ENCODE measurements around the gene ZBTB20. TPM values are rescaled to one million over a fixed set of nuclear protein-coding genes. Genes with fewer than 3 reads are reported as not detected.

Gene ZBTB20
- total and polyA plus RNA-seq, 5 experiments from 2014 or later: 16.5 to 50.8 (median 22.0) TPM

GRCh38 chr3:114408736-114409670 lies 738.1 kb downstream of the ZBTB20 start:
- DNase-seq: no peak
- Mint-ChIP-seq H3K4me3 (no peak overlapping the region), H3K27ac (no peak overlapping the region), H3K27me3 (no peaks in the 10 kb centered on the region), H3K4me1 (peaks cover 2 to 15% (median 12%) of the 10 kb centered on the region in 4 donors), H3K9me3 (no peaks in the 10 kb centered on the region), H3K36me3 (no peaks in the 10 kb centered on the region)
- POLR2A ChIA-PET: interaction anchor here (0.7 kb wide), 1 partner anchor 84 kb away, joined by 4 read pairs; no protein-coding TSS in a partner anchor
- ATAC-seq: no peak

GRCh38 chr3:114406922-114407321 lies 740.2 kb downstream of the ZBTB20 start:
- ATAC-seq (no peak), DNase-seq (no peak)
- H3K27ac Mint-ChIP-seq: no peak overlapping the region
- no peaks in the 10 kb centered on the region for H3K9me3 Mint-ChIP-seq
- no peaks in the 10 kb centered on the region for H3K36me3 Mint-ChIP-seq
- no peak overlapping the region for H3K4me3 Mint-ChIP-seq
- POLR2A ChIA-PET: no interaction called here
- H3K27me3 Mint-ChIP-seq: no peaks in the 10 kb centered on the region
- H3K4me1 Mint-ChIP-seq: peaks cover 2 to 13% (median 5%) of the 10 kb centered on the region in 4 donors

GRCh38 chr3:114406286-114406685 lies 740.8 kb downstream of the ZBTB20 start:
- H3K4me3 Mint-ChIP-seq: no peak overlapping the region
- ATAC-seq: no peak
- H3K27ac Mint-ChIP-seq: no peak overlapping the region
- H3K9me3 Mint-ChIP-seq: no peaks in the 10 kb centered on the region
- no peaks in the 10 kb centered on the region for H3K27me3 Mint-ChIP-seq
- no peaks in the 10 kb centered on the region for H3K36me3 Mint-ChIP-seq
- H3K4me1 Mint-ChIP-seq: peaks cover 2 to 11% (median 5%) of the 10 kb centered on the region in 4 donors
- no peak for DNase-seq
- POLR2A ChIA-PET: no interaction called here

DNA sequence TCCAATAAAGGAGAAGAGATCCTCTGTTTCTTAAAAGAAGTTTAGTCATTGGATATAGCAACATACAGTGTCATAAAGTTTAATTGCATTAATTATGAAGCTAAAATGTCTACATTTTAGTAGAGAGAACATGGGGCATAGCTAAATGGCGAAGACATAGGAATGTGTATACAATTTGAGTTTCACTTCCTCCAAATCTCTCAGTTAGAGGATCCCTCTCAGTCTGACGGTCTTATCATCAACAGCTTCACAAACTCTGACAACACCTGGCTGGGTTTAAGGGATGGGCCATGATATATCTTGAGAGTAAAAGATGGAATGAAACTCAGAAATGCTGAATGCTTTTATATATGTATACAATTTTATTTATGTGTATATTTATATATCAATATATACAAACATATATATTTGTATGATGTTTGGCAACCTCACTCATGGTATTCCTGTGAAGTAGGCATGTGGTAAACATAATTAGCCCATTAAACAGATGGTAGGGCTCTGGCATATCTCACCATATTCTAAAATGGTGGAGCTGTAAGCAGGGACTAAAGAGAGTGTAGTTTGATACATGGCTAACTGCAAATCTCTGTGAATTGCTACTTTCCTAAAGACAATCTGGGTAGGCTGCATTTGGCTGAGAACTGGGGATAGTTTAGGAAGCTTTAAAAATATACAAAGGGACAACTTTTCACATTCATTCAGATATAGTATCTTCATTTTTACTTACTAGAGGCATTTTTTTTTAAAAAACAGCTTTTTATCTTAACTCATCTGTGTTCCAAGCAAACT lies 741.7 kb downstream of the ZBTB20 start:
- H3K36me3 Mint-ChIP-seq: no peaks in the 10 kb centered on the region
- H3K4me1 Mint-ChIP-seq: peaks cover 0 to 5% (median 2%) of the 10 kb centered on the region in 4 donors
- POLR2A ChIA-PET: no interaction called here
- H3K9me3 Mint-ChIP-seq: no peaks in the 10 kb centered on the region
- no peak overlapping the region for H3K4me3 Mint-ChIP-seq
- ATAC-seq (no peak), DNase-seq (no peak)
- H3K27ac Mint-ChIP-seq: no peak overlapping the region
- no peaks in the 10 kb centered on the region for H3K27me3 Mint-ChIP-seq

DNA sequence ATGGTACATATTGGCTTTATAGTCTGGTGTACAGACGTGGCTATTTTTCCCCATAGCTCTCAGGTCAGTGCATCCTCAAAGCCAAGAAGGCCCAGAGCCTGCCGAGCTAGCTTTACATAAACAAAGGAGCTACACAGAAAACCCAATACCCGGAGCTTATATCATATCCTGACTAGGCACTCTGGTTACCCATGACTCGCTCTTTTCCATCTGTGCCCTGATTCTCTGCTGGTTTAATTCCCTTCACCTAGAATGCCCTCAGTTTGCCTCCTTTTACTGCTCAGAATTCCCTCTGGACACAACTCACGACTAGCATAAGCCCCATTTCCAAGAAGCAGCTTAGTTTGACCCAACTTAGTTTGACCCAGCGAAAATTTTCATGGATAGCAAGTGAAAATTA lies 742.5 kb downstream of the ZBTB20 start:
- H3K36me3 Mint-ChIP-seq: no peaks in the 10 kb centered on the region
- H3K27me3 Mint-ChIP-seq: no peaks in the 10 kb centered on the region
- H3K9me3 Mint-ChIP-seq: no peaks in the 10 kb centered on the region
- H3K4me1 Mint-ChIP-seq: peaks cover 0 to 3% (median under 1%) of the 10 kb centered on the region in 4 donors
- no peak overlapping the region for H3K4me3 Mint-ChIP-seq
- no peak overlapping the region for H3K27ac Mint-ChIP-seq
- no peak for ATAC-seq
- POLR2A ChIA-PET: no interaction called here
- no peak for DNase-seq

- no peaks in the 10 kb centered on the region for H3K27me3 Mint-ChIP-seq
- H3K4me1 Mint-ChIP-seq: peaks cover 0 to 2% (median 0%) of the 10 kb centered on the region in 4 donors
- no peak for ATAC-seq
- POLR2A ChIA-PET: no interaction called here
- H3K9me3 Mint-ChIP-seq: no peaks in the 10 kb centered on the region
- no peak for DNase-seq
- no peak overlapping the region for H3K27ac Mint-ChIP-seq
- H3K36me3 Mint-ChIP-seq: no peaks in the 10 kb centered on the region
- H3K4me3 Mint-ChIP-seq: no peak overlapping the region
Observed at GRCh38 chr3:114402838-114403237, 744.2 kb downstream of the ZBTB20 start.

DNA sequence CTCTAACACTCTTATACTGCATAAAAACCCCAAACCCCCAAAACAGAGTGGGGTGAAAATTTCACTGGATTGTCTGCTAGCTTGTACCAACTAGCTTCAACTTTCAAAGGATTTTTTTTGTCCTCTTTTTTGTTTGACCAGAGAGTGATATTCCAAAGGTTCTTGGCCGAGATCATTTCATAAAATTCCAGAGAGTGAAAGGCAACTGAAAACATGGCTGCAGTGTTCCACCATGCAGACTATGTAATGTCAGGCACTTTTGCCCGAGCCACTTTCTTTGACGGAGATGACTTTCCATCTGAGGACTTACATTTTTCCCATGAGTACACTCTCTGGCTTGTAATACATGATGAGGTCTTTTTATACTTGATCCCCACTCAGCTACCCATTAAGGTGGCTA lies 745.7 kb downstream of the ZBTB20 start:
- H3K4me3 Mint-ChIP-seq: no peak overlapping the region
- peaks cover 0 to 9% (median under 1%) of the 10 kb centered on the region in 4 donors for H3K4me1 Mint-ChIP-seq
- POLR2A ChIA-PET: no interaction called here
- no peaks in the 10 kb centered on the region for H3K9me3 Mint-ChIP-seq
- H3K27me3 Mint-ChIP-seq: no peaks in the 10 kb centered on the region
- no peaks in the 10 kb centered on the region for H3K36me3 Mint-ChIP-seq
- ATAC-seq (no peak), DNase-seq (no peak)
- H3K27ac Mint-ChIP-seq: no peak overlapping the region

GRCh38 chr3:114400371-114400770 lies 746.7 kb downstream of the ZBTB20 start:
- no peaks in the 10 kb centered on the region for H3K9me3 Mint-ChIP-seq
- no peak overlapping the region for H3K27ac Mint-ChIP-seq
- peaks cover 0 to 9% (median under 1%) of the 10 kb centered on the region in 4 donors for H3K4me1 Mint-ChIP-seq
- no peak for ATAC-seq
- no peak overlapping the region for H3K4me3 Mint-ChIP-seq
- DNase-seq: no peak
- no peaks in the 10 kb centered on the region for H3K27me3 Mint-ChIP-seq
- POLR2A ChIA-PET: no interaction called here
- no peaks in the 10 kb centered on the region for H3K36me3 Mint-ChIP-seq

DNA sequence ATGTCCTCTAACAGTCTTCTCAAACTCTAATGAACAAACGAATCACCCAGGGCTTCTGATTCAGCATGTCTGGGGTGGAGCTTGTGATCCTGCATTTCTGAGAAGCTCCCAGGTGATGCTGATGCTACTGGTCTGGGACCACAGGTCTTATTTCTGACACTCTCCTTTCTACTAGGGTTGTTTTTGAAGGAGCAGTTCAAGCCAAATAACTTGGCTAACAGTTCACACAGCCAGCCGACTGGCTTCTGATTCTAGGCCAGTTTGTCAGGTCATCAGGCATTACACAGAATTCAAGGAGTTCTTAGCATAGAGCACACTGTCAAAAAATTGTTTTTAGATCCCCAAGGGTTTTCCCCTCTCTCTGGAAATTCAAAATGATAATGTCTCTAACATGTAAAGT lies 752.5 kb downstream of the ZBTB20 start:
- POLR2A ChIA-PET: interaction anchor here (0.6 kb wide), 1 partner anchor 236 kb away, joined by 3 read pairs; no protein-coding TSS in a partner anchor
- H3K27ac Mint-ChIP-seq: no peak overlapping the region

GRCh38 chr3:114393367-114394072 lies 753.6 kb downstream of the ZBTB20 start:
- no peaks in the 10 kb centered on the region for H3K9me3 Mint-ChIP-seq
- peaks cover 25 to 38% (median 33%) of the 10 kb centered on the region in 4 donors for H3K4me1 Mint-ChIP-seq
- H3K27me3 Mint-ChIP-seq: no peaks in the 10 kb centered on the region
- no peak overlapping the region for H3K4me3 Mint-ChIP-seq
- peak overlapping the region in 2 of 10 donors; percentile 40 to 49 for H3K27ac Mint-ChIP-seq
- peaks cover 0 to 6% (median 0%) of the 10 kb centered on the region in 3 donors for H3K36me3 Mint-ChIP-seq
- DNase-seq: no peak
- POLR2A ChIA-PET: no interaction called here
- no peak for ATAC-seq

More for the DNA sequence above, 752.5 kb downstream of the ZBTB20 start:
- Mint-ChIP-seq H3K36me3 (no peaks in the 10 kb centered on the region), H3K9me3 (no peaks in the 10 kb centered on the region), H3K4me1 (peaks cover 20 to 28% (median 25%) of the 10 kb centered on the region in 4 donors), H3K4me3 (no peak overlapping the region), H3K27me3 (no peaks in the 10 kb centered on the region)
- DNase-seq (no peak), ATAC-seq (no peak)

- no peak for ATAC-seq
- no peak overlapping the region for H3K4me3 Mint-ChIP-seq
- no peaks in the 10 kb centered on the region for H3K9me3 Mint-ChIP-seq
- POLR2A ChIA-PET: interaction anchor here (0.6 kb wide), 1 partner anchor 129 kb away, joined by 4 read pairs; no protein-coding TSS in a partner anchor
- H3K4me1 Mint-ChIP-seq: peaks cover 25 to 41% (median 37%) of the 10 kb centered on the region in 4 donors
- DNase-seq: no peak
- no peak overlapping the region for H3K27ac Mint-ChIP-seq
- H3K27me3 Mint-ChIP-seq: no peaks in the 10 kb centered on the region
- H3K36me3 Mint-ChIP-seq: peaks cover 0 to 12% (median 0%) of the 10 kb centered on the region in 3 donors
Observed at GRCh38 chr3:114392831-114393230, 754.3 kb downstream of the ZBTB20 start.

DNA sequence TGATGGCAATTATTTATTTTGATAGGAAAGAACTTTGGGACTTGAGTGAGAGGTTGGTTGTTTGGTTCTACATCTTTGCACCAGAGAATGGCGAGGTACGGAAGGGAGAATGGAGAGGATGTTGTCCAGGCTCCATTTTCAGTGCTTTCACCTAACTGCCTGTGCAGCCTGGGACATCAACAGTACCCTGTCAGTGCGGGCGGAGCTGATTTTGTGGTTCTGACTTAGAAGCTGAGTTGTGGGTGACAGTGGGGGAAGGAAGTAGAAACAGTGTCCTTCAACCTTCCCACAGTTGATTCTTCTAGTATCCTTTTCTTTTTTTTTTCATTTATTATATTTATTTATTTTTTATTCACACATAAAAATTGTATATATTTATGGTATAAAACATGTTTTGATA lies 757.9 kb downstream of the ZBTB20 start:
- POLR2A ChIA-PET: no interaction called here
- no peaks in the 10 kb centered on the region for H3K27me3 Mint-ChIP-seq
- ATAC-seq (peak in 1 of 2 donors; percentile 86), DNase-seq (peak in 6 of 10 donors; percentile 3 to 30 (median 20))
- H3K27ac Mint-ChIP-seq: peak overlapping the region in 8 of 10 donors; percentile 11 to 75 (median 48)
- peaks cover 0 to 12% (median 0%) of the 10 kb centered on the region in 3 donors for H3K36me3 Mint-ChIP-seq
- H3K4me3 Mint-ChIP-seq: peak overlapping the region in 6 of 10 donors; percentile 1 to 46 (median 22)
- no peaks in the 10 kb centered on the region for H3K9me3 Mint-ChIP-seq
- peaks cover 19 to 47% (median 39%) of the 10 kb centered on the region in 4 donors for H3K4me1 Mint-ChIP-seq
